HepG2 (cell line): ENCODE results near the gene LBX2. TPM values are rescaled to one million over a fixed set of nuclear protein-coding genes. Genes with fewer than 3 reads are reported as not detected.

ENCODE experiments used
- ARNT2 ChIP-seq: sonication (generic); formaldehyde crosslinking; IDR thresholded peaks from 2 replicates; pipeline ENCODE4 v1.8.0; 2022; ENCODE audit warnings: mild to moderate bottlenecking, low read depth, missing genetic modification reagents, moderate library complexity
- ETV6 ChIP-seq: sonication (generic); formaldehyde crosslinking; conservative IDR thresholded peaks from 2 replicates; pipeline ENCODE4 v1.4.0; 2020; ENCODE audit warnings: missing genetic modification reagents
- HHEX ChIP-seq: IDR thresholded peaks from 2 replicates; pipeline ENCODE4 v1.6.1; 2016; ENCODE audit warnings: control low read depth
- HNRNPL ChIP-seq: fragments of 200-400 bp; formaldehyde crosslinking; IDR thresholded peaks from 2 replicates; pipeline ENCODE4 v1.6.1; 2017; ENCODE audit warnings: mild to moderate bottlenecking, low read depth, low read length
- NCOA5 ChIP-seq: sonication (generic); formaldehyde crosslinking; IDR thresholded peaks from 2 replicates; pipeline ENCODE4 v1.4.0; 2020; ENCODE audit warnings: missing genetic modification reagents
- NFIC ChIP-seq: IDR thresholded peaks from 2 replicates; pipeline ENCODE4 v1.6.1; 2012; ENCODE audit warnings: mild to moderate bottlenecking, low read length, inconsistent platforms
- NR2F2 ChIP-seq: IDR thresholded peaks from 2 replicates; pipeline ENCODE4 v1.6.1; 2012; ENCODE audit warnings: low read depth, inconsistent platforms, borderline replicate concordance
- NR2F6 ChIP-seq, 2 experiments: IDR thresholded peaks; 2 replicates each; pipeline ENCODE4 v1.6.1; 2016; ENCODE audit warnings: antibody characterized with exemption in 1 of 2, mild to moderate bottlenecking in 1 of 2
- SOX6 ChIP-seq, 2 experiments: fragments of 450-650 bp in 1 of 2; sonication (generic) in 1 of 2; formaldehyde crosslinking in 1 of 2; IDR thresholded peaks; 2 replicates each; pipeline versions ENCODE4 v1.4.0 to v1.6.1; 2017 to 2020; ENCODE audit warnings: antibody characterized with exemption in 1 of 2, mild to moderate bottlenecking in 1 of 2, missing genetic modification reagents in 1 of 2
- ZMYM2 ChIP-seq: sonication (generic); formaldehyde crosslinking; IDR thresholded peaks from 2 replicates; pipeline ENCODE4 v1.8.0; 2022; ENCODE audit warnings: mild to moderate bottlenecking, missing genetic modification reagents
- ZNF607 ChIP-seq: sonication (generic); formaldehyde crosslinking; IDR thresholded peaks from 2 replicates; pipeline ENCODE4 v1.5.1; 2020; ENCODE audit warnings: missing genetic modification reagents, mild to moderate bottlenecking, borderline replicate concordance
- ZNF672 ChIP-seq: sonication (generic); formaldehyde crosslinking; IDR thresholded peaks from 2 replicates; pipeline ENCODE4 v1.8.1; 2022; ENCODE audit warnings: missing genetic modification reagents
- ZNF678 ChIP-seq: sonication (generic); formaldehyde crosslinking; IDR thresholded peaks from 2 replicates; pipeline ENCODE4 v1.4.0; 2020; ENCODE audit warnings: mild to moderate bottlenecking, missing genetic modification reagents
- ZNF816 ChIP-seq: sonication (generic); formaldehyde crosslinking; IDR thresholded peaks from 2 replicates; pipeline ENCODE4 v1.8.0; 2022; ENCODE audit warnings: missing genetic modification reagents, mild to moderate bottlenecking, borderline replicate concordance
- ZNF839 ChIP-seq: sonication (generic); formaldehyde crosslinking; IDR thresholded peaks from 2 replicates; pipeline ENCODE4 v1.4.0; 2020; ENCODE audit warnings: missing genetic modification reagents, mild to moderate bottlenecking, borderline replicate concordance
- polyA plus RNA-seq, 8 experiments: library from polyadenylated mRNA; depleted of rRNA in 3 of 8; stranded (reverse) in 7 of 8; unstranded in 1 of 8; fragments of >200 nt; fragmentation: Illumina TruSeq in 4 of 8; extraction: Trizol in 4 of 8; gene quantifications; 2 replicates each; pipeline versions ENCODE4 v1.2.1 to v1.2.3, GENCODE V29; 2011 to 2016; ENCODE audit warnings: low read depth in 4 of 8, missing spikeins in 1 of 8, mixed read lengths in 1 of 8; ENCODE audit not compliant: insufficient read depth in 1 of 8
- total RNA-seq, 5 experiments: library from RNA; depleted of rRNA; stranded (reverse); fragments of >200 nt; fragmentation: Illumina TruSeq; extraction: Trizol; gene quantifications; 2 replicates each; pipeline ENCODE4 v1.2.3, GENCODE V29; 2016; ENCODE audit warnings: low read depth in 1 of 5
- TF ChIP-seq, protein P1 (sequence below): sonication (generic); formaldehyde crosslinking; IDR thresholded peaks from 2 replicates; pipeline ENCODE4 v1.5.1; 2020; ENCODE audit warnings: missing genetic modification reagents, mild to moderate bottlenecking, borderline replicate concordance
- TF ChIP-seq, protein P2 (sequence below): sonication (generic); formaldehyde crosslinking; IDR thresholded peaks from 2 replicates; pipeline ENCODE4 v1.8.1; 2023; ENCODE audit warnings: missing genetic modification reagents, inconsistent platforms, borderline replicate concordance
- TF ChIP-seq, protein P3 (sequence below): IDR thresholded peaks from 2 replicates; pipeline ENCODE4 v1.6.1; 2016; ENCODE audit warnings: missing genetic modification reagents, missing compliant biosample characterization
- TF ChIP-seq, protein P4 (sequence below): IDR thresholded peaks from 2 replicates; pipeline ENCODE4 v1.6.1; 2016; ENCODE audit warnings: mild to moderate bottlenecking
- TF ChIP-seq, protein P5 (sequence below): sonication (generic); formaldehyde crosslinking; conservative IDR thresholded peaks from 2 replicates; pipeline ENCODE4 v1.8.1; 2023; ENCODE audit warnings: missing genetic modification reagents
- TF ChIP-seq, protein P6 (sequence below): sonication (generic); formaldehyde crosslinking; IDR thresholded peaks from 2 replicates; pipeline ENCODE4 v1.5.0; 2020; ENCODE audit warnings: mild to moderate bottlenecking, missing genetic modification reagents, moderate library complexity

Gene LBX2
- total and polyA plus RNA-seq, 2 of the 13 experiments (the other 11 are each of a cell fraction or from before 2014, with no cell fraction given): 6.4 to 8.1 TPM

DNA sequence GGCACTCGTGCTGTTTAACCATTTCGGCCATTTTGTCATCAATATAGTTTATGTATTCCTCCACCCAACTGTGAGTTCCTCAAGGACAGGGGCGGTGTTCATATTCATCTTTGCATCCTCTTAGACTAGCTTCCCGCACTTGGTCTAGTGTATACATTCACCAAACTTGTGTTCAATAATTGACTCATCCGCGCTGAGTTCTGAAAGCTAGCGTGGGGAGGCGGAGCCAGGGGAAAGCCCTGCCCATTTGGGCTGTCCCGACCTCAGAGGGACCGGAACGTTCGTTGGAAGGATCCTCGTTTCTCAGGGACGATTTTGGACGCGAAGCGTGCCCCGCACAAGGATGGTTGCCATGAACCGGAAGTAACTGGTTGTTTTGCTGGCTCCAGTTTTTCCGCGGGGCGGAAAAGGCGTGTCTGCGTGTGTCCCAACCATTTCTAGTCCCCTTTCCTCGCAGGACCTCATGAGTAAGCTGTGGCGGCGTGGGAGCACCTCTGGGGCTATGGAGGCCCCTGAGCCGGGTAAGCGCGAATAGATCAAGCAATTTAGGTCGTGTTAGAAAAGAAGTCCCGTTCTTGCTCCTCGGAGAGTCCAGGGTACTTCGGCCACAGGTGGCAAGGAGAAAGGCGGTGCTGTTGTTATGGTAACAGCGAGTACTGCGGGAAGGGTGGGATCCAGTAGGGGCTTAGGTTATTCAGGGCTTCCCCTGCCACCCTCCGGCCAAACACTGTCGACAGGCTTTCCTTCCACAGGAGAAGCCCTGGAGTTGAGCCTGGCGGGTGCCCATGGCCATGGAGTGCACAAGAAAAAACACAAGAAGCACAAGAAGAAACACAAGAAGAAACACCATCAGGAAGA lies 44.5 kb downstream of the LBX2 start, which contains the start of gene INO80B (continued):
- TF ChIP-seq, protein P1, sequence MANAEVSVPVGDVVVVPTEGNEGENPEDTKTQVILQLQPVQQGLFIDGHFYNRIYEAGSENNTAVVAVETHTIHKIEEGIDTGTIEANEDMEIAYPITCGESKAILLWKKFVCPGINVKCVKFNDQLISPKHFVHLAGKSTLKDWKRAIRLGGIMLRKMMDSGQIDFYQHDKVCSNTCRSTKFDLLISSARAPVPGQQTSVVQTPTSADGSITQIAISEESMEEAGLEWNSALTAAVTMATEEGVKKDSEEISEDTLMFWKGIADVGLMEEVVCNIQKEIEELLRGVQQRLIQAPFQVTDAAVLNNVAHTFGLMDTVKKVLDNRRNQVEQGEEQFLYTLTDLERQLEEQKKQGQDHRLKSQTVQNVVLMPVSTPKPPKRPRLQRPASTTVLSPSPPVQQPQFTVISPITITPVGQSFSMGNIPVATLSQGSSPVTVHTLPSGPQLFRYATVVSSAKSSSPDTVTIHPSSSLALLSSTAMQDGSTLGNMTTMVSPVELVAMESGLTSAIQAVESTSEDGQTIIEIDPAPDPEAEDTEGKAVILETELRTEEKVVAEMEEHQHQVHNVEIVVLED: peak; percentile 95
- no peak for TF ChIP-seq NCOA5 (CRISPR knock-in tag)
- TF ChIP-seq, protein P2, sequence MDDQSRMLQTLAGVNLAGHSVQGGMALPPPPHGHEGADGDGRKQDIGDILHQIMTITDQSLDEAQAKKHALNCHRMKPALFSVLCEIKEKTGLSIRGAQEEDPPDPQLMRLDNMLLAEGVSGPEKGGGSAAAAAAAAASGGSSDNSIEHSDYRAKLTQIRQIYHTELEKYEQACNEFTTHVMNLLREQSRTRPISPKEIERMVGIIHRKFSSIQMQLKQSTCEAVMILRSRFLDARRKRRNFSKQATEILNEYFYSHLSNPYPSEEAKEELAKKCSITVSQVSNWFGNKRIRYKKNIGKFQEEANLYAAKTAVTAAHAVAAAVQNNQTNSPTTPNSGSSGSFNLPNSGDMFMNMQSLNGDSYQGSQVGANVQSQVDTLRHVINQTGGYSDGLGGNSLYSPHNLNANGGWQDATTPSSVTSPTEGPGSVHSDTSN (CRISPR knock-in tag): no peak
- TF ChIP-seq ETV6 (CRISPR knock-in tag): peak; percentile 94
- TF ChIP-seq, protein P3, sequence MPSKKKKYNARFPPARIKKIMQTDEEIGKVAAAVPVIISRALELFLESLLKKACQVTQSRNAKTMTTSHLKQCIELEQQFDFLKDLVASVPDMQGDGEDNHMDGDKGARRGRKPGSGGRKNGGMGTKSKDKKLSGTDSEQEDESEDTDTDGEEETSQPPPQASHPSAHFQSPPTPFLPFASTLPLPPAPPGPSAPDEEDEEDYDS (CRISPR knock-in tag): peak; percentile 87
- TF ChIP-seq, protein P4, sequence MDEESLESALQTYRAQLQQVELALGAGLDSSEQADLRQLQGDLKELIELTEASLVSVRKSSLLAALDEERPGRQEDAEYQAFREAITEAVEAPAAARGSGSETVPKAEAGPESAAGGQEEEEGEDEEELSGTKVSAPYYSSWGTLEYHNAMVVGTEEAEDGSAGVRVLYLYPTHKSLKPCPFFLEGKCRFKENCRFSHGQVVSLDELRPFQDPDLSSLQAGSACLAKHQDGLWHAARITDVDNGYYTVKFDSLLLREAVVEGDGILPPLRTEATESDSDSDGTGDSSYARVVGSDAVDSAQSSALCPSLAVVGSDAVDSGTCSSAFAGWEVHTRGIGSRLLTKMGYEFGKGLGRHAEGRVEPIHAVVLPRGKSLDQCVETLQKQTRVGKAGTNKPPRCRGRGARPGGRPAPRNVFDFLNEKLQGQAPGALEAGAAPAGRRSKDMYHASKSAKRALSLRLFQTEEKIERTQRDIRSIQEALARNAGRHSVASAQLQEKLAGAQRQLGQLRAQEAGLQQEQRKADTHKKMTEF (CRISPR knock-in tag): peak; percentile 99
- TF ChIP-seq, protein P5, sequence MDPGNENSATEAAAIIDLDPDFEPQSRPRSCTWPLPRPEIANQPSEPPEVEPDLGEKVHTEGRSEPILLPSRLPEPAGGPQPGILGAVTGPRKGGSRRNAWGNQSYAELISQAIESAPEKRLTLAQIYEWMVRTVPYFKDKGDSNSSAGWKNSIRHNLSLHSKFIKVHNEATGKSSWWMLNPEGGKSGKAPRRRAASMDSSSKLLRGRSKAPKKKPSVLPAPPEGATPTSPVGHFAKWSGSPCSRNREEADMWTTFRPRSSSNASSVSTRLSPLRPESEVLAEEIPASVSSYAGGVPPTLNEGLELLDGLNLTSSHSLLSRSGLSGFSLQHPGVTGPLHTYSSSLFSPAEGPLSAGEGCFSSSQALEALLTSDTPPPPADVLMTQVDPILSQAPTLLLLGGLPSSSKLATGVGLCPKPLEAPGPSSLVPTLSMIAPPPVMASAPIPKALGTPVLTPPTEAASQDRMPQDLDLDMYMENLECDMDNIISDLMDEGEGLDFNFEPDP (CRISPR knock-in tag): no peak
- TF ChIP-seq SOX6 (IDR thresholded peaks at IDR 0.05): no peak
- peak; percentile 90 for TF ChIP-seq SOX6 (CRISPR knock-in tag; IDR thresholded peaks at IDR 0.05)
- no peak; the same call in 1 of the 2 replicates for TF ChIP-seq ZNF678 (CRISPR knock-in tag)
- TF ChIP-seq ZNF816 (CRISPR knock-in tag): no peak
- TF ChIP-seq ZNF607 (CRISPR knock-in tag): peak; percentile 55; the same call in 1 of the 2 replicates
- peak; percentile 60; the same call in 1 of the 2 replicates for TF ChIP-seq NFIC
- TF ChIP-seq, protein P6, sequence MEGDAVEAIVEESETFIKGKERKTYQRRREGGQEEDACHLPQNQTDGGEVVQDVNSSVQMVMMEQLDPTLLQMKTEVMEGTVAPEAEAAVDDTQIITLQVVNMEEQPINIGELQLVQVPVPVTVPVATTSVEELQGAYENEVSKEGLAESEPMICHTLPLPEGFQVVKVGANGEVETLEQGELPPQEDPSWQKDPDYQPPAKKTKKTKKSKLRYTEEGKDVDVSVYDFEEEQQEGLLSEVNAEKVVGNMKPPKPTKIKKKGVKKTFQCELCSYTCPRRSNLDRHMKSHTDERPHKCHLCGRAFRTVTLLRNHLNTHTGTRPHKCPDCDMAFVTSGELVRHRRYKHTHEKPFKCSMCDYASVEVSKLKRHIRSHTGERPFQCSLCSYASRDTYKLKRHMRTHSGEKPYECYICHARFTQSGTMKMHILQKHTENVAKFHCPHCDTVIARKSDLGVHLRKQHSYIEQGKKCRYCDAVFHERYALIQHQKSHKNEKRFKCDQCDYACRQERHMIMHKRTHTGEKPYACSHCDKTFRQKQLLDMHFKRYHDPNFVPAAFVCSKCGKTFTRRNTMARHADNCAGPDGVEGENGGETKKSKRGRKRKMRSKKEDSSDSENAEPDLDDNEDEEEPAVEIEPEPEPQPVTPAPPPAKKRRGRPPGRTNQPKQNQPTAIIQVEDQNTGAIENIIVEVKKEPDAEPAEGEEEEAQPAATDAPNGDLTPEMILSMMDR (CRISPR knock-in tag): peak; percentile 36
- 0 out of 2 replicates have a peak, but pooled peaks have one; percentile 44 for TF ChIP-seq HNRNPL
- no peak for TF ChIP-seq NR2F6 (IDR thresholded peaks at IDR 0.05)
- TF ChIP-seq NR2F6 (CRISPR knock-in tag; IDR thresholded peaks at IDR 0.05): peak; percentile 78
- peak; percentile 90; the same call in 1 of the 2 replicates for TF ChIP-seq ZNF839
- peak; percentile 80 for TF ChIP-seq ZMYM2 (CRISPR knock-in tag)
- peak; percentile 94 for TF ChIP-seq ARNT2
- TF ChIP-seq NR2F2: peak; percentile 74; the same call in 1 of the 2 replicates
- TF ChIP-seq ZNF672 (CRISPR knock-in tag): no peak
- TF ChIP-seq HHEX (CRISPR knock-in tag): peak; percentile 42
